Thyroid gland (tissue), 4 donors: Measurements from ENCODE around the gene ATP1A2. TPM values are rescaled to one million over a fixed set of nuclear protein-coding genes. Genes with fewer than 3 reads are reported as not detected.

Experiments used
- DNase-seq, 2 donors: peaks; one replicate each; pipeline ENCODE4 v3.0.0-alpha.2; 2019
- H3K27ac ChIP-seq, 3 donors: fragments of 200-600 bp; sonication (generic); 1 replicate in 2 of 3; 2 replicates in 1 of 3; pipeline ENCODE4 v1.5.1; 2016 to 2019; ENCODE audit warnings: mild to moderate bottlenecking in 1 of 3, moderate library complexity in 1 of 3
- H3K27me3 ChIP-seq: fragments of 200-600 bp; sonication (generic); one replicate; pipeline ENCODE4 v1.5.1; 2019
- H3K36me3 ChIP-seq, 2 donors: fragments of 200-600 bp; sonication (generic); one replicate each; pipeline ENCODE4 v1.5.1; 2016 to 2019
- H3K4me1 ChIP-seq, 2 donors: fragments of 200-600 bp; sonication (generic); one replicate each; pipeline ENCODE4 v1.5.1; 2017 to 2019
- H3K4me3 ChIP-seq, 3 donors: fragments of 200-600 bp; sonication (generic); replicated peaks in 1 of 3; 1 replicate in 2 of 3; 2 replicates in 1 of 3; pipeline ENCODE4 v1.5.1; 2016; ENCODE audit warnings: mild to moderate bottlenecking in 1 of 3
- H3K9me3 ChIP-seq: fragments of 200-600 bp; sonication (generic); one replicate; pipeline ENCODE4 v1.5.1; 2017
- CTCF ChIP-seq, 6 experiments: fragments of 200-600 bp in 3 of 6; fragments of 450-650 bp in 3 of 6; sonication (generic) in 3 of 6; IDR thresholded peaks; one replicate each; pipeline ENCODE4 v1.5.1; 2016 to 2019; ENCODE audit warnings: antibody characterized with exemption in 6 of 6, mild to moderate bottlenecking in 2 of 6, inconsistent platforms in 1 of 6, moderate library complexity in 1 of 6
- POLR2A ChIP-seq, 2 donors: fragments of 450-650 bp; IDR thresholded peaks; one replicate each; pipeline ENCODE4 v1.6.1; 2017; ENCODE audit warnings: antibody characterized with exemption in 2 of 2, mild to moderate bottlenecking in 2 of 2, moderate library complexity in 1 of 2
- WGBS, 2 donors: methylation state at CpG; one replicate each; pipeline ENCODE4 v1.1.5; 2017; 5-methylcytosine and 5-hydroxymethylcytosine counted together
- intact Hi-C: fragments of 100-400 bp; cut with DNase I; formaldehyde crosslinking; loops from one replicate; pipeline ENCODE4 v1.15.1; 2023
- total RNA-seq, 4 donors: library from RNA; depleted of rRNA; stranded (reverse); fragments of >200 nt; gene quantifications; one replicate each; pipeline ENCODE4 v1.2.3, GENCODE V29; 2016

Gene ATP1A2
- total RNA-seq, 4 donors from 2014 or later = 1.1 to 4.2 (median 2.6) TPM

DNA sequence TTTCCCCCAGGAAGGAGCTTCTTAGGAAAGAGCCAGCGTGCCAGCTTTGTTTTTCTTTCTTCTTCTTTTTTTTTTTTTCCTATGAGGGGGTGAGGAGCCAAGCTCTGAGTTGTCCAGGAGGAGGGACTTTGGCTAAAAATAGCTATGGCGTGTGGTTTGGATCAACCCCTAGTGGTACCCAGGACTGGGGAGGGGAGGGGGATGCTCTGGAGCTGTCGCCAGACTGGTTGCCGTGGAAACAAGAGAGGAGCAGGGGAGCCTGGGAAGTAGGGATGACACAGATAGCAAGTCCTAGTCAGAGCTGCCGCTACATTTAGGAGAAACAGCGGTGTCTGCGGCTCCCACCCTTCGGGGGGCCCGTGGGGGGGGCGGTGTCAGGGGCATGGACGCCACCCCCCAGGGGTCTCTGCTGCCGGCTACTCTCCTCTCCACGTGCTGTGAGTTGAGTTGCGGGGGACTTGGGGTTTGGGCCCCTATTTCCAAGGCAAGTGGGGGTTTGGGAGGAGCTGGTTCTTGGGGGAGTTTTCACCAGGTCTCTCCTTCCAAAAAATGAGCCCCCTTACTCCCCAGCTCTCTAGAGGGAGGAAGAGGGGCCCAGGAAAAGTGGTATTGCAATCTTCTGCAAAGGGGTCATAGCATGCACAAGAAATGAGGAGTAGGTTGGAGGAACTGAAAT lies 34.2 kb upstream of the ATP1A2 start, which contains the start of gene KCNJ9:
KCNJ9 (plus strand) TSS at position 278 of the 676 bp plus-strand sequence. CDS start 2,493 bp downstream, outside the sequence.
- TF ChIP-seq CTCF (IDR thresholded peaks at IDR 0.05) (no peak), POLR2A (IDR thresholded peaks at IDR 0.05) (no peak)
- H3K4me3 ChIP-seq = no peak within 1 kb of the TSS
- peaks cover 0 to 21% of the 10 kb centered on the region in 2 donors for H3K4me1 ChIP-seq
- no peaks in the 10 kb centered on the region for H3K27me3 ChIP-seq
- no peak within 1 kb of the TSS for H3K27ac ChIP-seq
- H3K9me3 ChIP-seq = no peaks in the 10 kb centered on the region
- H3K36me3 ChIP-seq = no peaks in the 10 kb centered on the region
- WGBS, 2 donors = 13 to 17% methylated on average over 8 to 14 of the region's 14 CpGs
- intact Hi-C loops = loop anchor here (5.0 kb wide), 1 partner anchor 34 kb away; no protein-coding TSS in a partner anchor
- no peak for DNase-seq

GRCh38 chr1:160082487-160082886 lies 33.1 kb upstream of the ATP1A2 start:
- TF ChIP-seq POLR2A (IDR thresholded peaks at IDR 0.05) (no peak), CTCF (IDR thresholded peaks at IDR 0.05) (no peak)
- intact Hi-C loops = loop anchor here (5.0 kb wide), 1 partner anchor 35 kb away; no protein-coding TSS in a partner anchor
- H3K9me3 ChIP-seq = no peaks in the 10 kb centered on the region
- no peak for DNase-seq
- peaks cover 0 to 11% of the 10 kb centered on the region in 2 donors for H3K4me1 ChIP-seq
- no peak overlapping the region for H3K4me3 ChIP-seq
- no peaks in the 10 kb centered on the region for H3K36me3 ChIP-seq
- WGBS, 2 donors = 50% methylated on average over 2 of the region's 2 CpGs; no CpG with 5 or more reads in 1 of the 2 donors
- no peak overlapping the region for H3K27ac ChIP-seq
- H3K27me3 ChIP-seq = no peaks in the 10 kb centered on the region

GRCh38 chr1:160082926-160083325 lies 32.6 kb upstream of the ATP1A2 start:
- no peak overlapping the region for H3K4me3 ChIP-seq
- WGBS, 2 donors = 68 to 75% methylated on average over 3 of the region's 3 CpGs
- intact Hi-C loops = loop anchor here (5.0 kb wide), 1 partner anchor 36 kb away; no protein-coding TSS in a partner anchor
- H3K27ac ChIP-seq = no peak overlapping the region
- TF ChIP-seq CTCF (IDR thresholded peaks at IDR 0.05) = no peak
- TF ChIP-seq POLR2A (IDR thresholded peaks at IDR 0.05) = no peak
- no peak for DNase-seq
- no peaks in the 10 kb centered on the region for H3K27me3 ChIP-seq
- H3K9me3 ChIP-seq = no peaks in the 10 kb centered on the region
- peaks cover 0 to 10% of the 10 kb centered on the region in 2 donors for H3K4me1 ChIP-seq
- no peaks in the 10 kb centered on the region for H3K36me3 ChIP-seq

DNA sequence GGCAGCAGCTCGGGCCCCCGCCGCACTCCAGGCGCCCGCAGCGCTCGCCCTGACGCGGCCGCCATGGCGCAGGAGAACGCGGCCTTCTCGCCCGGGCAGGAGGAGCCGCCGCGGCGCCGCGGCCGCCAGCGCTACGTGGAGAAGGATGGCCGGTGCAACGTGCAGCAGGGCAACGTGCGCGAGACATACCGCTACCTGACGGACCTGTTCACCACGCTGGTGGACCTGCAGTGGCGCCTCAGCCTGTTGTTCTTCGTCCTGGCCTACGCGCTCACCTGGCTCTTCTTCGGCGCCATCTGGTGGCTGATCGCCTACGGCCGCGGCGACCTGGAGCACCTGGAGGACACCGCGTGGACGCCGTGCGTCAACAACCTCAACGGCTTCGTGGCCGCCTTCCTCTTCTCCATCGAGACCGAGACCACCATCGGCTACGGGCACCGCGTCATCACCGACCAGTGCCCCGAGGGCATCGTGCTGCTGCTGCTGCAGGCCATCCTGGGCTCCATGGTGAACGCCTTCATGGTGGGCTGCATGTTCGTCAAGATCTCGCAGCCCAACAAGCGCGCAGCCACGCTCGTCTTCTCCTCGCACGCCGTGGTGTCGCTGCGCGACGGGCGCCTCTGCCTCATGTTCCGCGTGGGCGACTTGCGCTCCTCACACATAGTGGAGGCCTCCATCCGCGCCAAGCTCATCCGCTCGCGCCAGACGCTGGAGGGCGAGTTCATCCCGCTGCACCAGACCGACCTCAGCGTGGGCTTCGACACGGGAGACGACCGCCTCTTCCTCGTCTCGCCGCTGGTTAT lies 31.4 kb upstream of the ATP1A2 start:
- no peak overlapping the region for H3K4me3 ChIP-seq
- TF ChIP-seq POLR2A (IDR thresholded peaks at IDR 0.05) (no peak), CTCF (IDR thresholded peaks at IDR 0.05) (peak; percentile 53 to 85 (median 75))
- WGBS, 2 donors = 17 to 42% methylated on average over 32 to 42 of the region's 96 CpGs
- H3K9me3 ChIP-seq = no peaks in the 10 kb centered on the region
- H3K27ac ChIP-seq = no peak overlapping the region
- DNase-seq = peak; percentile 90
- H3K4me1 ChIP-seq = peaks cover 0 to 10% of the 10 kb centered on the region in 2 donors
- no peaks in the 10 kb centered on the region for H3K27me3 ChIP-seq
- no peaks in the 10 kb centered on the region for H3K36me3 ChIP-seq
- intact Hi-C loops = loop anchor here (5.0 kb wide), 1 partner anchor 37 kb away; no protein-coding TSS in a partner anchor
